Thyroid gland (tissue), 4 donors: ENCODE measurements around the gene ARSA. TPM values are rescaled to one million over a fixed set of nuclear protein-coding genes. Genes with fewer than 3 reads are reported as not detected.

Experiments used
- DNase-seq, 2 donors: peaks; one replicate each; pipeline ENCODE4 v3.0.0-alpha.2; 2019
- H3K27ac ChIP-seq, 3 donors: fragments of 200-600 bp; sonication (generic); 1 replicate in 2 of 3; 2 replicates in 1 of 3; pipeline ENCODE4 v1.5.1; 2016 to 2019; ENCODE audit warnings: mild to moderate bottlenecking in 1 of 3, moderate library complexity in 1 of 3
- H3K27me3 ChIP-seq: fragments of 200-600 bp; sonication (generic); one replicate; pipeline ENCODE4 v1.5.1; 2019
- H3K36me3 ChIP-seq, 2 donors: fragments of 200-600 bp; sonication (generic); one replicate each; pipeline ENCODE4 v1.5.1; 2016 to 2019
- H3K4me1 ChIP-seq, 2 donors: fragments of 200-600 bp; sonication (generic); one replicate each; pipeline ENCODE4 v1.5.1; 2017 to 2019
- H3K4me3 ChIP-seq, 3 donors: fragments of 200-600 bp; sonication (generic); replicated peaks in 1 of 3; 1 replicate in 2 of 3; 2 replicates in 1 of 3; pipeline ENCODE4 v1.5.1; 2016; ENCODE audit warnings: mild to moderate bottlenecking in 1 of 3
- H3K9me3 ChIP-seq: fragments of 200-600 bp; sonication (generic); one replicate; pipeline ENCODE4 v1.5.1; 2017
- CTCF ChIP-seq, 6 experiments: fragments of 200-600 bp in 3 of 6; fragments of 450-650 bp in 3 of 6; sonication (generic) in 3 of 6; IDR thresholded peaks; one replicate each; pipeline ENCODE4 v1.5.1; 2016 to 2019; ENCODE audit warnings: antibody characterized with exemption in 6 of 6, mild to moderate bottlenecking in 2 of 6, inconsistent platforms in 1 of 6, moderate library complexity in 1 of 6
- POLR2A ChIP-seq, 2 donors: fragments of 450-650 bp; IDR thresholded peaks; one replicate each; pipeline ENCODE4 v1.6.1; 2017; ENCODE audit warnings: antibody characterized with exemption in 2 of 2, mild to moderate bottlenecking in 2 of 2, moderate library complexity in 1 of 2
- WGBS, 2 donors: methylation state at CpG; one replicate each; pipeline ENCODE4 v1.1.5; 2017; 5-methylcytosine and 5-hydroxymethylcytosine counted together
- intact Hi-C: fragments of 100-400 bp; cut with DNase I; formaldehyde crosslinking; loops from one replicate; pipeline ENCODE4 v1.15.1; 2023
- total RNA-seq, 4 donors: library from RNA; depleted of rRNA; stranded (reverse); fragments of >200 nt; gene quantifications; one replicate each; pipeline ENCODE4 v1.2.3, GENCODE V29; 2016

Gene ARSA
- total RNA-seq, 4 donors from 2014 or later: 30.9 to 73.5 (median 61.2) TPM

- Histone ChIP-seq H3K36me3 (no peaks in the 10 kb centered on the region), H3K27me3 (no peaks in the 10 kb centered on the region), H3K4me3 (no peak overlapping the region), H3K9me3 (no peaks in the 10 kb centered on the region), H3K4me1 (no peaks in the 10 kb centered on the region), H3K27ac (no peak overlapping the region)
- intact Hi-C loops: no loop called here
- DNase-seq: no peak
- WGBS, 2 donors: 91 to 94% methylated on average over 11 of the region's 11 CpGs
- TF ChIP-seq CTCF (IDR thresholded peaks at IDR 0.05) (no peak), POLR2A (IDR thresholded peaks at IDR 0.05) (no peak)
Measured at GRCh38 chr22:50635591-50635990, 7.6 kb upstream of the ARSA start.

GRCh38 chr22:50633771-50634170 lies 5.8 kb upstream of the ARSA start:
- no peaks in the 10 kb centered on the region for H3K9me3 ChIP-seq
- 88 to 90% methylated on average over 11 of the region's 11 CpGs for WGBS, 2 donors
- peaks cover 2 to 3% of the 10 kb centered on the region in 2 donors for H3K4me1 ChIP-seq
- TF ChIP-seq CTCF (IDR thresholded peaks at IDR 0.05) (no peak), POLR2A (IDR thresholded peaks at IDR 0.05) (no peak)
- H3K27ac ChIP-seq: no peak overlapping the region
- no peaks in the 10 kb centered on the region for H3K27me3 ChIP-seq
- H3K4me3 ChIP-seq: no peak overlapping the region
- intact Hi-C loops: no loop called here
- no peaks in the 10 kb centered on the region for H3K36me3 ChIP-seq
- no peak for DNase-seq

GRCh38 chr22:50633086-50633485 lies 5.1 kb upstream of the ARSA start:
- Histone ChIP-seq H3K9me3 (no peaks in the 10 kb centered on the region), H3K4me3 (no peak overlapping the region), H3K36me3 (no peaks in the 10 kb centered on the region), H3K27me3 (no peaks in the 10 kb centered on the region), H3K4me1 (peaks cover 7% of the 10 kb centered on the region in 2 donors), H3K27ac (no peak overlapping the region)
- no peak for TF ChIP-seq CTCF (IDR thresholded peaks at IDR 0.05)
- no peak for TF ChIP-seq POLR2A (IDR thresholded peaks at IDR 0.05)
- intact Hi-C loops: no loop called here
- WGBS, 2 donors: 94% methylated on average over 5 of the region's 5 CpGs
- no peak for DNase-seq

- DNase-seq: no peak
- Histone ChIP-seq H3K36me3 (no peaks in the 10 kb centered on the region), H3K27me3 (no peaks in the 10 kb centered on the region), H3K27ac (no peak overlapping the region), H3K4me1 (peaks cover 7 to 16% of the 10 kb centered on the region in 2 donors), H3K9me3 (no peaks in the 10 kb centered on the region), H3K4me3 (no peak overlapping the region)
- TF ChIP-seq CTCF (IDR thresholded peaks at IDR 0.05) (no peak), POLR2A (IDR thresholded peaks at IDR 0.05) (no peak)
- intact Hi-C loops: no loop called here
- WGBS, 2 donors: 78 to 86% methylated on average over 5 of the region's 5 CpGs
Measured at GRCh38 chr22:50630376-50630775, 2.4 kb upstream of the ARSA start.

- 32 to 40% methylated on average over 15 to 16 of the region's 16 CpGs for WGBS, 2 donors
- intact Hi-C loops: loop anchor here (5.0 kb wide), 1 partner anchor 49 kb away; no protein-coding TSS in a partner anchor
- no peaks in the 10 kb centered on the region for H3K36me3 ChIP-seq
- peaks cover 7 to 16% of the 10 kb centered on the region in 2 donors for H3K4me1 ChIP-seq
- H3K4me3 ChIP-seq: peak overlapping the region in 2 of 3 donors; percentile 62 to 75
- H3K9me3 ChIP-seq: no peaks in the 10 kb centered on the region
- no peaks in the 10 kb centered on the region for H3K27me3 ChIP-seq
- peak overlapping the region in 2 of 3 donors; percentile 56 to 58 for H3K27ac ChIP-seq
- no peak for TF ChIP-seq CTCF (IDR thresholded peaks at IDR 0.05)
- no peak for TF ChIP-seq POLR2A (IDR thresholded peaks at IDR 0.05)
- no peak for DNase-seq
Measured at GRCh38 chr22:50628543-50629134, 687 bp upstream of the ARSA start.
